GM21423 (cell line): ENCODE results near the gene TTLL4.
"Not testable (repeated sequence)": the region's sequence is repeated elsewhere in the genome, so short reads cannot be mapped to it uniquely, and the experiment has no call there.

ENCODE experiments used
- ATAC-seq: cut with Tn5 transposase; IDR thresholded peaks from one replicate; pipeline ENCODE4 v1.9.1; 2021; ENCODE audit warnings: mild to moderate bottlenecking, moderate library complexity; ENCODE audit not compliant: unreplicated experiment

The TTLL4 gene

GRCh38 chr2:218736531-218736930 is 25.9 kb downstream of the TTLL4 start:
- ATAC-seq: no peak

- ATAC-seq: peak; percentile 48
Observed at GRCh38 chr2:218743068-218743467, 32.4 kb downstream of the TTLL4 start.

- ATAC-seq: no peak
Observed at GRCh38 chr2:218744615-218745014, 34.0 kb downstream of the TTLL4 start.

- no peak for ATAC-seq
Observed at GRCh38 chr2:218745160-218745558, 34.5 kb downstream of the TTLL4 start.

- no peak for ATAC-seq
Observed at GRCh38 chr2:218745559-218746469, 35.2 kb downstream of the TTLL4 start.

GRCh38 chr2:218746470-218746795 is 35.8 kb downstream of the TTLL4 start:
- no peak for ATAC-seq

- ATAC-seq: no peak
Observed at GRCh38 chr2:218746960-218747359, 36.3 kb downstream of the TTLL4 start.

- ATAC-seq: no peak
Observed at GRCh38 chr2:218748741-218749441, 38.3 kb downstream of the TTLL4 start.

- no peak for ATAC-seq
Observed at GRCh38 chr2:218754201-218754600, 43.6 kb downstream of the TTLL4 start.

GRCh38 chr2:218754781-218755180 is 44.1 kb downstream of the TTLL4 start:
- no peak for ATAC-seq

- no peak for ATAC-seq
Observed at GRCh38 chr2:218755198-218755566, 44.5 kb downstream of the TTLL4 start.

GRCh38 chr2:218755567-218756404 is 45.2 kb downstream of the TTLL4 start:
- ATAC-seq: no peak

GRCh38 chr2:218756599-218757377 is 46.2 kb downstream of the TTLL4 start:
- ATAC-seq: no peak

- ATAC-seq: no peak
Observed at GRCh38 chr2:218761795-218762194, 51.2 kb downstream of the TTLL4 start.

- not testable (repeated sequence) for ATAC-seq
Observed at GRCh38 chr2:218772759-218773158, 62.1 kb downstream of the TTLL4 start.

- ATAC-seq: no peak
Observed at GRCh38 chr2:218773881-218774280, 63.2 kb downstream of the TTLL4 start.

GRCh38 chr2:218776488-218776887 is 65.9 kb downstream of the TTLL4 start:
- ATAC-seq: no peak

- ATAC-seq: no peak
Observed at GRCh38 chr2:218777276-218777990, 66.8 kb downstream of the TTLL4 start.

GRCh38 chr2:218780046-218780445 is 69.4 kb downstream of the TTLL4 start:
- ATAC-seq: no peak
